Muscle layer of duodenum (tissue), 2 donors: ENCODE results near the gene NENF.

Experiments
- H3K27ac ChIP-seq: one replicate; pipeline ENCODE4 v1.7.0; 2013; ENCODE audit warnings: mild to moderate bottlenecking, low read length
- H3K27me3 ChIP-seq: one replicate; pipeline ENCODE4 v1.7.0; 2013; ENCODE audit warnings: low read depth, mild to moderate bottlenecking, control low read depth, low read length
- H3K36me3 ChIP-seq, 2 donors: one replicate each; pipeline ENCODE4 v1.7.0; 2013; ENCODE audit warnings: low read length in 2 of 2, control low read depth in 1 of 2, mild to moderate bottlenecking in 1 of 2; ENCODE audit not compliant: insufficient read depth in 2 of 2, control insufficient read depth in 1 of 2
- H3K4me1 ChIP-seq, 2 donors: one replicate each; pipeline ENCODE4 v1.7.0; 2013; ENCODE audit warnings: low read length in 2 of 2, mild to moderate bottlenecking in 2 of 2, control low read depth in 1 of 2, moderate library complexity in 1 of 2; ENCODE audit not compliant: insufficient read depth in 2 of 2, control insufficient read depth in 1 of 2
- H3K4me3 ChIP-seq, 2 donors: one replicate each; pipeline ENCODE4 v1.7.0; 2013; ENCODE audit warnings: low read length in 2 of 2, low read depth in 1 of 2, mild to moderate bottlenecking in 1 of 2
- H3K9me3 ChIP-seq, 2 donors: one replicate each; pipeline ENCODE4 v1.7.0; 2013; ENCODE audit warnings: low read length in 2 of 2, control low read depth in 1 of 2, mild to moderate bottlenecking in 1 of 2; ENCODE audit not compliant: control insufficient read depth in 1 of 2
- donor health status: healthy.

NENF gene

GRCh38 chr1:212412374-212412773, 20.3 kb upstream of the NENF start:
- no peaks in the 10 kb centered on the region for H3K27me3 ChIP-seq
- no peak overlapping the region for H3K4me3 ChIP-seq
- H3K4me1 ChIP-seq, result peaks cover 0 to 11% of the 10 kb centered on the region in 2 donors
- no peaks in the 10 kb centered on the region for H3K9me3 ChIP-seq
- peaks cover 0 to 12% of the 10 kb centered on the region in 2 donors for H3K36me3 ChIP-seq
- no peak overlapping the region for H3K27ac ChIP-seq

GRCh38 chr1:212413902-212414327, 18.8 kb upstream of the NENF start:
- Histone ChIP-seq H3K4me1 (peaks cover 0 to 11% of the 10 kb centered on the region in 2 donors), H3K27me3 (no peaks in the 10 kb centered on the region), H3K9me3 (no peaks in the 10 kb centered on the region), H3K27ac (no peak overlapping the region), H3K4me3 (peak overlapping the region; percentile 75 to 92), H3K36me3 (peaks cover 0 to 12% of the 10 kb centered on the region in 2 donors)

- H3K4me3 ChIP-seq, result peak within 1 kb of the TSS; percentile 75 to 92
- H3K27ac ChIP-seq, result peak within 1 kb of the TSS; percentile 40
- peaks cover 0 to 11% of the 10 kb centered on the region in 2 donors for H3K4me1 ChIP-seq
- no peaks in the 10 kb centered on the region for H3K27me3 ChIP-seq
- H3K9me3 ChIP-seq, result no peaks in the 10 kb centered on the region
- H3K36me3 ChIP-seq, result peaks cover 0 to 12% of the 10 kb centered on the region in 2 donors
Measured at GRCh38 chr1:212414328-212415106, 18.2 kb upstream of the NENF start, which contains the start of gene PACC1. PACC1 (minus strand) TSS chr1:212414886; CDS start chr1:212414757, 129 bp downstream.

GRCh38 chr1:212415107-212415841, 17.4 kb upstream of the NENF start:
- peaks cover 0 to 4% of the 10 kb centered on the region in 2 donors for H3K36me3 ChIP-seq
- peaks cover 0 to 11% of the 10 kb centered on the region in 2 donors for H3K4me1 ChIP-seq
- no peaks in the 10 kb centered on the region for H3K9me3 ChIP-seq
- H3K4me3 ChIP-seq, result peak overlapping the region; percentile 75 to 92
- H3K27ac ChIP-seq, result peak overlapping the region; percentile 40
- no peaks in the 10 kb centered on the region for H3K27me3 ChIP-seq

GRCh38 chr1:212421165-212421564, 11.6 kb upstream of the NENF start:
- Histone ChIP-seq H3K36me3 (no peaks in the 10 kb centered on the region), H3K4me1 (no peaks in the 10 kb centered on the region), H3K9me3 (no peaks in the 10 kb centered on the region), H3K4me3 (no peak overlapping the region), H3K27ac (no peak overlapping the region), H3K27me3 (no peaks in the 10 kb centered on the region)

- Histone ChIP-seq H3K36me3 (no peaks in the 10 kb centered on the region), H3K9me3 (no peaks in the 10 kb centered on the region), H3K4me3 (no peak overlapping the region), H3K4me1 (no peaks in the 10 kb centered on the region), H3K27me3 (no peaks in the 10 kb centered on the region), H3K27ac (no peak overlapping the region)
Measured at GRCh38 chr1:212423879-212424278, 8.8 kb upstream of the NENF start.

GRCh38 chr1:212428496-212428895, 4.2 kb upstream of the NENF start:
- no peak overlapping the region for H3K4me3 ChIP-seq
- no peaks in the 10 kb centered on the region for H3K27me3 ChIP-seq
- peaks cover 6% of the 10 kb centered on the region in 2 donors for H3K4me1 ChIP-seq
- no peak overlapping the region for H3K27ac ChIP-seq
- no peaks in the 10 kb centered on the region for H3K9me3 ChIP-seq
- H3K36me3 ChIP-seq, result no peaks in the 10 kb centered on the region

GRCh38 chr1:212430416-212430815, 2.3 kb upstream of the NENF start:
- H3K4me3 ChIP-seq, result no peak overlapping the region
- no peaks in the 10 kb centered on the region for H3K36me3 ChIP-seq
- no peaks in the 10 kb centered on the region for H3K27me3 ChIP-seq
- no peaks in the 10 kb centered on the region for H3K9me3 ChIP-seq
- H3K27ac ChIP-seq, result no peak overlapping the region
- peaks cover 6 to 17% of the 10 kb centered on the region in 2 donors for H3K4me1 ChIP-seq

- Histone ChIP-seq H3K27ac (no peak overlapping the region), H3K27me3 (no peaks in the 10 kb centered on the region), H3K9me3 (no peaks in the 10 kb centered on the region)
Measured at GRCh38 chr1:212430955-212431394, 1.7 kb upstream of the NENF start.

GRCh38 chr1:212431644-212432043, 1.1 kb upstream of the NENF start:
- Histone ChIP-seq H3K36me3 (no peaks in the 10 kb centered on the region), H3K4me3 (no peak overlapping the region), H3K9me3 (no peaks in the 10 kb centered on the region), H3K27me3 (no peaks in the 10 kb centered on the region), H3K27ac (no peak overlapping the region), H3K4me1 (peaks cover 6 to 18% of the 10 kb centered on the region in 2 donors)

More at GRCh38 chr1:212430955-212431394, 1.7 kb upstream of the NENF start:
- Histone ChIP-seq H3K4me3 (no peak overlapping the region), H3K36me3 (no peaks in the 10 kb centered on the region), H3K4me1 (peaks cover 6 to 18% of the 10 kb centered on the region in 2 donors)

GRCh38 chr1:212432272-212432660, 454 bp upstream of the NENF start:
- peaks cover 6 to 18% of the 10 kb centered on the region in 2 donors for H3K4me1 ChIP-seq
- no peaks in the 10 kb centered on the region for H3K27me3 ChIP-seq
- no peaks in the 10 kb centered on the region for H3K9me3 ChIP-seq
- H3K4me3 ChIP-seq, result peak overlapping the region; percentile 49 to 80
- H3K36me3 ChIP-seq, result no peaks in the 10 kb centered on the region
- H3K27ac ChIP-seq, result peak overlapping the region; percentile 43
